ENCODE data around the gene PDE7B. TPM values are rescaled to one million over a fixed set of nuclear protein-coding genes. Genes with fewer than 3 reads are reported as not detected.

Gene PDE7B
- total and polyA plus RNA-seq, 7 donors = 1.9 to 4.6 (median 2.7) TPM

- 94 to 96% (median 94%) methylated on average over 5 of the region's 5 CpGs for WGBS, 3 donors
Observed at GRCh38 chr6:136088693-136089092, 237.2 kb downstream of the PDE7B start.

DNA sequence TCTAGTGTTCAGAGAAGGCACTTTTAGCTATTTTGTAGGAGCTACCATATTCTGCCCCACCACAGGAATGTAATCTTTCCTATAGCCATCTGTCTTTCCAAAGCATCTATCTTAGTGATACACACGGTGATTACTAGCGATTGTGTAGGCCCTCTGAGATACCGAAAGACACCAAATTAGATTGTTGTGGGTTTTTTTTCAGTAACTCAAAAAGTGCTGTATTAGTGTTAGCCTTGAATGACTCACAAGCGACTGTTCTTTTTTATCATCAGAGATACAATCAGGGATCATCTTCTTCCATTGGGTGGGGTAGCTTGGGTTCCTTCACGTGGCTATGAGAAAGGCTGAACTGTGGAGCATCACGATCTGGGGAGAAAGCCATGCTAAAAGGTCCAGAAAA lies 238.4 kb downstream of the PDE7B start:
- intact Hi-C loops (cut with DNase I) = no loop called here
- no peaks in the 10 kb centered on the region for H3K4me1 ChIP-seq
- H3K27me3 ChIP-seq (ENCODE audit: insufficient read depth in 3 of 3, low read length in 2 of 3) = no peaks in the 10 kb centered on the region
- ATAC-seq = no peak
- no peak overlapping the region for H3K4me3 ChIP-seq
- peaks cover 8% of the 10 kb centered on the region for H3K9me3 ChIP-seq
- TF ChIP-seq, protein P1, sequence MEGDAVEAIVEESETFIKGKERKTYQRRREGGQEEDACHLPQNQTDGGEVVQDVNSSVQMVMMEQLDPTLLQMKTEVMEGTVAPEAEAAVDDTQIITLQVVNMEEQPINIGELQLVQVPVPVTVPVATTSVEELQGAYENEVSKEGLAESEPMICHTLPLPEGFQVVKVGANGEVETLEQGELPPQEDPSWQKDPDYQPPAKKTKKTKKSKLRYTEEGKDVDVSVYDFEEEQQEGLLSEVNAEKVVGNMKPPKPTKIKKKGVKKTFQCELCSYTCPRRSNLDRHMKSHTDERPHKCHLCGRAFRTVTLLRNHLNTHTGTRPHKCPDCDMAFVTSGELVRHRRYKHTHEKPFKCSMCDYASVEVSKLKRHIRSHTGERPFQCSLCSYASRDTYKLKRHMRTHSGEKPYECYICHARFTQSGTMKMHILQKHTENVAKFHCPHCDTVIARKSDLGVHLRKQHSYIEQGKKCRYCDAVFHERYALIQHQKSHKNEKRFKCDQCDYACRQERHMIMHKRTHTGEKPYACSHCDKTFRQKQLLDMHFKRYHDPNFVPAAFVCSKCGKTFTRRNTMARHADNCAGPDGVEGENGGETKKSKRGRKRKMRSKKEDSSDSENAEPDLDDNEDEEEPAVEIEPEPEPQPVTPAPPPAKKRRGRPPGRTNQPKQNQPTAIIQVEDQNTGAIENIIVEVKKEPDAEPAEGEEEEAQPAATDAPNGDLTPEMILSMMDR (IDR thresholded peaks at IDR 0.05) = no peak
- no peak for DNase-seq
- no peaks in the 10 kb centered on the region for H3K36me3 ChIP-seq (ENCODE audit: insufficient read depth in 1 of 2, low read depth in 1 of 2)
- WGBS, 3 donors = 93 to 97% (median 96%) methylated on average over 6 of the region's 6 CpGs
- H3K27ac ChIP-seq = no peak overlapping the region

More at GRCh38 chr6:136088693-136089092, 237.2 kb downstream of the PDE7B start:
- TF ChIP-seq, protein P1 (IDR thresholded peaks at IDR 0.05) = no peak
- Histone ChIP-seq H3K4me3 (no peak overlapping the region), H3K4me1 (no peaks in the 10 kb centered on the region), H3K9me3 (peaks cover 8% of the 10 kb centered on the region), H3K27me3 (ENCODE audit: insufficient read depth in 3 of 3, low read length in 2 of 3) (no peaks in the 10 kb centered on the region), H3K27ac (no peak overlapping the region), H3K36me3 (ENCODE audit: insufficient read depth in 1 of 2, low read depth in 1 of 2) (no peaks in the 10 kb centered on the region)
- intact Hi-C loops (cut with DNase I) = no loop called here
- ATAC-seq (no peak), DNase-seq (no peak)

DNA sequence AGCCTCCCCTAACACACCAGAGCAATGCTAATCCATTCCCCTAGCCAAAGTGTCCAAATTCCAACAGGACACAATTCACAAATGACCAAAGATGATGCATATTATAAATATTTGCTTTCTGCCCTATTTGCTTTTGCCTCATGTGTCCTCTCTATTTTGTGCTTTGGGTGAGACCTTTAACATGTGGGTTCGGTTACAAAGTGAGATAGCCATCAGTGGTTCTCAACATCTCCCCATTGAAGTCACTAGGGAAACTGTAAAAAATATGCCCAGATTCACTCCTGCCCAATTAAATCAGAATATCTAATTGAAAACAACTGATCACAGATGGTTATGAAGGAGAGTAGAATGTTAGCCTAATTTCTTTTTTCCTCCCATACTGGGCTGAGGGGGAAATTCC lies 239.4 kb downstream of the PDE7B start:
- ATAC-seq (no peak), DNase-seq (no peak)
- no peak overlapping the region for H3K4me3 ChIP-seq
- H3K36me3 ChIP-seq (ENCODE audit: insufficient read depth in 1 of 2, low read depth in 1 of 2) = no peaks in the 10 kb centered on the region
- TF ChIP-seq, protein P1 (IDR thresholded peaks at IDR 0.05) = no peak
- intact Hi-C loops (cut with DNase I) = no loop called here
- no peak overlapping the region for H3K27ac ChIP-seq
- peaks cover 5% of the 10 kb centered on the region for H3K4me1 ChIP-seq
- no peaks in the 10 kb centered on the region for H3K27me3 ChIP-seq (ENCODE audit: insufficient read depth in 3 of 3, low read length in 2 of 3)
- peaks cover 8% of the 10 kb centered on the region for H3K9me3 ChIP-seq
- 76 to 86% (median 85%) methylated on average over 1 of the region's 1 CpG for WGBS, 3 donors

DNA sequence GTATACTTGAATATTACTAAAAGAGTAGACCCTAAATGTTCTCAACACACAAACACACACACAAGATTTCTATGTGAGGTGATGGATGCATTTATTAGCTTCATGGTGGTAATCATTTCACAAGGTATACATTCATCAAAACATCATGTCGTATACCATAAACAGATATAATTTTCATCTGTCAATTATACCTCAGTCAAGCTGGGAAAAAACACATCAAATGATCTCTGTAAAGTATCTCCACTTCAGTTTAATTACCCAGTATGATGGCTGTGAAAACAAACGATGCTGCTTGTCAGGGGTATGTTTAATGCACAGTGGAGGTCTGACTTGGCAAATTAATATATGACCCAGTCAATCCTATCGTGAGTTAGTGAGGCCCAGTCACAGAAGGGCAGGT lies 241.4 kb downstream of the PDE7B start:
- WGBS, 3 donors = 84 to 88% (median 84%) methylated on average over 3 of the region's 3 CpGs
- intact Hi-C loops (cut with DNase I) = no loop called here
- ATAC-seq (no peak), DNase-seq (no peak)
- Histone ChIP-seq H3K4me3 (no peak overlapping the region), H3K27ac (no peak overlapping the region), H3K4me1 (peaks cover 5% of the 10 kb centered on the region), H3K36me3 (ENCODE audit: insufficient read depth in 1 of 2, low read depth in 1 of 2) (no peaks in the 10 kb centered on the region), H3K27me3 (ENCODE audit: insufficient read depth in 3 of 3, low read length in 2 of 3) (no peaks in the 10 kb centered on the region), H3K9me3 (peaks cover 8% of the 10 kb centered on the region)
- TF ChIP-seq, protein P1 (IDR thresholded peaks at IDR 0.05) = no peak

- WGBS, 3 donors = 86 to 100% (median 100%) methylated on average over 1 of the region's 1 CpG
- Histone ChIP-seq H3K27me3 (ENCODE audit: insufficient read depth in 3 of 3, low read length in 2 of 3) (no peaks in the 10 kb centered on the region), H3K4me1 (peaks cover 5% of the 10 kb centered on the region), H3K9me3 (peaks cover 8% of the 10 kb centered on the region), H3K36me3 (ENCODE audit: insufficient read depth in 1 of 2, low read depth in 1 of 2) (no peaks in the 10 kb centered on the region), H3K4me3 (no peak overlapping the region), H3K27ac (no peak overlapping the region)
- TF ChIP-seq, protein P1 (IDR thresholded peaks at IDR 0.05) = no peak
- no peak for ATAC-seq
- intact Hi-C loops (cut with DNase I) = no loop called here
- DNase-seq = no peak
Observed at GRCh38 chr6:136093835-136094234, 242.3 kb downstream of the PDE7B start.

All from psoas muscle (tissue), 8 donors.